PC-3 (cell line): Measurements from ENCODE around the gene PIN4. TPM values are rescaled to one million over a fixed set of nuclear protein-coding genes. Genes with fewer than 3 reads are reported as not detected.

ENCODE experiments used
- ATAC-seq: fragments of 200-7000 bp; cut with Tn5 transposase; 2 replicates; pipeline ENCODE4 v1.9.1; 2020; ENCODE audit warnings: mild to moderate bottlenecking, moderate library complexity
- BruUV-seq: library from RNA; stranded (reverse); fragments of 400-500 nt; replicated peaks from 2 replicates; lab custom pipeline; 2021; lab: Mats Ljungman, UMichigan
- CTCF ChIA-PET: fragments of 300-600 bp; sonication (Branson Sonifier 250); formaldehyde crosslinking; loops from one replicate; lab custom pipeline; 2022; ENCODE audit warnings: antibody characterized with exemption; lab: Charles Lee
- POLR2A ChIA-PET: fragments of 300-600 bp; sonication (Branson Sonifier 250); formaldehyde crosslinking; loops from one replicate; lab custom pipeline; 2022; ENCODE audit warnings: antibody characterized with exemption; ENCODE audit not compliant: unreplicated experiment; lab: Charles Lee
- DNase-seq: peaks from one replicate; pipeline ENCODE4 v3.0.0-alpha.2; 2015
- H2AFZ ChIP-seq: fragments of 300-600 bp; sonication (generic); 2 replicates; pipeline ENCODE4 v1.6.0; 2016; ENCODE audit warnings: antibody characterized with exemption, low read length
- H3F3A ChIP-seq: fragments of 300-600 bp; sonication (generic); one replicate; pipeline ENCODE4 v1.6.0; 2017; ENCODE audit warnings: antibody characterized with exemption, low read length, control low read depth, mild to moderate bottlenecking; ENCODE audit not compliant: unreplicated experiment
- H3K27ac ChIP-seq: fragments of 300-600 bp; sonication (generic); 2 replicates; pipeline ENCODE4 v1.5.1; 2016; ENCODE audit warnings: mild to moderate bottlenecking, low read length
- H3K27me3 ChIP-seq: fragments of 300-600 bp; sonication (generic); 2 replicates; pipeline ENCODE4 v1.6.1; 2016; ENCODE audit warnings: low read length, mixed read lengths
- H3K36me3 ChIP-seq: fragments of 300-600 bp; sonication (generic); 2 replicates; pipeline ENCODE4 v1.6.1; 2016; ENCODE audit warnings: low read depth, mixed run types, low read length, mixed read lengths
- H3K4me1 ChIP-seq: fragments of 300-600 bp; sonication (generic); 2 replicates; pipeline ENCODE4 v1.5.1; 2016; ENCODE audit warnings: low read length; ENCODE audit not compliant: insufficient read depth
- H3K4me2 ChIP-seq: fragments of 300-600 bp; sonication (generic); 2 replicates; pipeline ENCODE4 v1.6.0; 2016; ENCODE audit warnings: low read length
- H3K4me3 ChIP-seq: fragments of 300-600 bp; sonication (generic); 2 replicates; pipeline ENCODE4 v1.5.1; 2016; ENCODE audit warnings: mild to moderate bottlenecking, low read length, mixed read lengths
- H3K79me2 ChIP-seq: fragments of 300-600 bp; sonication (generic); 2 replicates; pipeline ENCODE4 v1.6.1; 2017; ENCODE audit warnings: low read length, mixed read lengths
- H3K9ac ChIP-seq: fragments of 300-600 bp; sonication (generic); 2 replicates; pipeline ENCODE4 v1.6.0; 2016; ENCODE audit warnings: mild to moderate bottlenecking, low read length
- H3K9me2 ChIP-seq: fragments of 300-600 bp; sonication (generic); replicated peaks from 2 replicates; pipeline ENCODE4 v1.6.1; 2016; ENCODE audit warnings: mixed run types, low read length, mixed read lengths
- H3K9me3 ChIP-seq: fragments of 300-600 bp; sonication (generic); 2 replicates; pipeline ENCODE4 v1.6.1; 2016; ENCODE audit warnings: low read length, mixed read lengths
- H4K20me1 ChIP-seq: fragments of 300-600 bp; sonication (generic); 2 replicates; pipeline ENCODE4 v1.6.1; 2016; ENCODE audit warnings: low read length, mixed read lengths
- CTCF ChIP-seq: fragments of 300-600 bp; sonication (generic); conservative IDR thresholded peaks from 2 replicates; pipeline ENCODE4 v1.5.1; 2017; ENCODE audit warnings: antibody characterized with exemption, low read depth, mild to moderate bottlenecking, low read length
- EZH2 ChIP-seq: fragments of 300-600 bp; sonication (generic); IDR thresholded peaks from one replicate; pipeline ENCODE4 v1.6.1; 2017; ENCODE audit warnings: antibody characterized with exemption, mild to moderate bottlenecking, low read length; ENCODE audit not compliant: unreplicated experiment
- EZH2phosphoT487 ChIP-seq: fragments of 300-600 bp; sonication (generic); IDR thresholded peaks from 2 replicates; pipeline ENCODE4 v1.6.1; 2018; ENCODE audit warnings: mild to moderate bottlenecking, antibody characterized with exemption, low read length, borderline replicate concordance
- intact Hi-C: fragments of 100-400 bp; cut with micrococcal nuclease; formaldehyde crosslinking; loops from 2 replicates; pipeline ENCODE4 v1.9.0; 2023
- total RNA-seq: library from RNA; depleted of rRNA; stranded (reverse); fragments of >200 nt; gene quantifications from 2 replicates; pipeline ENCODE4 v1.2.3, GENCODE V29; 2014

PIN4 gene
- total RNA-seq, 1 experiment from 2014 or later = 30.0 TPM

GRCh38 chrX:72238721-72239475 lies 57.3 kb downstream of the PIN4 start, which contains the start of gene ERCC6L:
Gene ERCC6L (minus strand): TSS chrX:72239027. CDS start chrX:72238911, 116 bp downstream.
- peak within 1 kb of the TSS; percentile 95 for H3K4me3 ChIP-seq
- H3K27ac ChIP-seq = peak within 1 kb of the TSS; percentile 77
- peaks cover 38% of the 10 kb centered on the region for H3K79me2 ChIP-seq

GRCh38 chrX:72240976-72241375 lies 59.4 kb downstream of the PIN4 start:
- POLR2A ChIA-PET = no interaction called here
- no peak overlapping the region for H2AFZ ChIP-seq
- CTCF ChIA-PET = no interaction called here
- no peaks in the 10 kb centered on the region for H3K9me3 ChIP-seq
- no peak overlapping the region for H3K4me2 ChIP-seq
- intact Hi-C loops = no loop called here
- no peak overlapping the region for H3K27ac ChIP-seq
- no peaks in the 10 kb centered on the region for H3F3A ChIP-seq
- peaks cover 25% of the 10 kb centered on the region for H3K4me1 ChIP-seq
- H3K9me2 ChIP-seq = no peaks in the 10 kb centered on the region
- no peak for ATAC-seq
- no peaks in the 10 kb centered on the region for H3K36me3 ChIP-seq
- H3K79me2 ChIP-seq = peaks cover 17% of the 10 kb centered on the region
- H4K20me1 ChIP-seq = no peaks in the 10 kb centered on the region
- no TSS peak for BruUV-seq
- no peak for TF ChIP-seq EZH2phosphoT487
- no peak for TF ChIP-seq CTCF
- no peak for TF ChIP-seq EZH2
- no peaks in the 10 kb centered on the region for H3K27me3 ChIP-seq
- DNase-seq = no peak
- no peak overlapping the region for H3K9ac ChIP-seq
- no peak overlapping the region for H3K4me3 ChIP-seq

More at GRCh38 chrX:72238721-72239475, 57.3 kb downstream of the PIN4 start, which contains the start of gene ERCC6L:
- ChIA-PET POLR2A (interaction anchor here (0.6 to 1.0 kb wide), 3 partner anchors 37 to 209 kb away, joined by 3 to 4 read pairs (median 3); partner anchors contain the start of gene PIN4), CTCF (interaction anchor here (0.5 kb wide), 1 partner anchor 172 kb away, joined by 6 read pairs; no protein-coding TSS in a partner anchor)
- no peaks in the 10 kb centered on the region for H4K20me1 ChIP-seq
- TF ChIP-seq EZH2phosphoT487 (no peak), CTCF (no peak), EZH2 (no peak)
- intact Hi-C loops = loop anchor here (5.0 to 10.0 kb wide), 3 partner anchors 37 to 54 kb away; partner anchors contain the start of genes PIN4 and RPS4X
- H2AFZ ChIP-seq = peak within 1 kb of the TSS; percentile 83
- ATAC-seq (peak; percentile 89), DNase-seq (peak; percentile 92)
- H3K9ac ChIP-seq = peak within 1 kb of the TSS; percentile 86
- H3K4me2 ChIP-seq = peak within 1 kb of the TSS; percentile 94
- BruUV-seq = no TSS peak
- 0 out of 2 replicates have a peak, but pooled peaks cover 7% of the 10 kb centered on the region for H3K36me3 ChIP-seq
- H3K9me2 ChIP-seq = no peaks in the 10 kb centered on the region
- H3F3A ChIP-seq = no peaks in the 10 kb centered on the region
- no peaks in the 10 kb centered on the region for H3K9me3 ChIP-seq
- H3K27me3 ChIP-seq = no peaks in the 10 kb centered on the region
- H3K4me1 ChIP-seq = peaks cover 35% of the 10 kb centered on the region
